HT1080 (cell line): ENCODE measurements around the gene SLC13A2. TPM values are rescaled to one million over a fixed set of nuclear protein-coding genes. Genes with fewer than 3 reads are reported as not detected.

Source experiments
- DNase-seq: peaks from one replicate; pipeline ENCODE4 v3.0.0-alpha.2; 2015; ENCODE audit warnings: low read depth
- total RNA-seq: library from RNA; depleted of rRNA; stranded (reverse); fragments of >200 nt; shearing (Covaris generic); gene quantifications from 2 replicates; pipeline ENCODE4 v1.2.3, GENCODE V29; 2014

SLC13A2 gene
- total RNA-seq, 1 experiment from 2014 or later: not detected

GRCh38 chr17:28470914-28471366 is 2.5 kb upstream of the SLC13A2 start:
- no peak for DNase-seq

- no peak for DNase-seq
Measured at GRCh38 chr17:28471531-28472342, 1.7 kb upstream of the SLC13A2 start.

GRCh38 chr17:28472871-28473497 is 460 bp upstream of the SLC13A2 start:
- no peak for DNase-seq

GRCh38 chr17:28474111-28474531 is 677 bp downstream of the SLC13A2 start:
- no peak for DNase-seq

- no peak for DNase-seq
Measured at GRCh38 chr17:28475151-28475900, 1.9 kb downstream of the SLC13A2 start.

- no peak for DNase-seq
Measured at GRCh38 chr17:28476076-28476865, 2.8 kb downstream of the SLC13A2 start.

GRCh38 chr17:28477928-28478327 is 4.5 kb downstream of the SLC13A2 start:
- DNase-seq: no peak

GRCh38 chr17:28478712-28479615 is 5.5 kb downstream of the SLC13A2 start:
- no peak for DNase-seq

GRCh38 chr17:28480278-28480677 is 6.8 kb downstream of the SLC13A2 start:
- DNase-seq: no peak

GRCh38 chr17:28480799-28481571 is 7.5 kb downstream of the SLC13A2 start:
- DNase-seq: no peak

GRCh38 chr17:28482551-28483199 is 9.2 kb downstream of the SLC13A2 start:
- DNase-seq: no peak

- DNase-seq: no peak
Measured at GRCh38 chr17:28484296-28484695, 10.9 kb downstream of the SLC13A2 start.

GRCh38 chr17:28485049-28485448 is 11.6 kb downstream of the SLC13A2 start:
- no peak for DNase-seq

- no peak for DNase-seq
Measured at GRCh38 chr17:28487881-28488532, 14.6 kb downstream of the SLC13A2 start.

GRCh38 chr17:28488533-28489276 is 15.3 kb downstream of the SLC13A2 start:
- no peak for DNase-seq

- DNase-seq: no peak
Measured at GRCh38 chr17:28491286-28491685, 17.8 kb downstream of the SLC13A2 start.

- no peak for DNase-seq
Measured at GRCh38 chr17:28491860-28492259, 18.4 kb downstream of the SLC13A2 start.
